ENCODE measurements around the gene WDR49. TPM values are rescaled to one million over a fixed set of nuclear protein-coding genes. Genes with fewer than 3 reads are reported as not detected.

WDR49 gene
- total and polyA plus RNA-seq, 10 of the 15 experiments (the other 5 are each of a cell fraction or from before 2014, with no cell fraction given) = 0.05 to 0.15 TPM; not detected in 8

DNA sequence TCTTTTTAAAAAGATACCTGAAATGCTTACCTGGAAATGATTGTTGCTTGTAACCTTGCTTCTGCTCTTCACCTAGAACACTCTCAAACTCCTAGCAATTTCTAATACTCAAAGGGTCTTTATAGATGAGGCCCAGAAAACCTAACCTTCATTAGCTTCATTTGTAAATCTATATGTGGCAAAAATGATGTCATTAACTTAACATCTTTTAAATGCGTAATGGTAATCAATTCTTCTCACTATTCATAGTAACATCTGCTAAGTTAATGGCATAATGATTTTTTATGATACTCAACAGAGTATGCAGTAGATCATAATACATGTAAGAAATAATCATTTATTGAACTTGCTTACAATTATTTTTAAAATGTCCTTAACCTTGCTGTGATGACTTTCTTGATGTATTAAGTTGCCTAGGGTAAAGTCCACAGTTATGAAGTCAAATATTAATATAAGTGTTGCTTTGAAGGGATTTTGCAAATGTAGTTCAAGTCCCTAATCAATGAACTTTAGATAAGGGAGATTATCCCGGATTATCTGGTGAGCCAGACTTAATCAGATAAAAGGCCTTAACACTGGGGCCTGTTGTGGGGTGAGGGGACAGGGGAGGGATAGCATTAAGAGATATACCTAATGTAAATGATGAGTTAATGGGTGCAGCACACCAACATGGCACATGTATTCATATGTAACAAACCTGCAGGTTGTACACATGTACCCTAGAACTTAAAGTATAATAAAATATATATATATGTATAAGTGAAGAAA is 169.8 kb downstream of the WDR49 start:
- intact Hi-C loops (cut with micrococcal nuclease; ENCODE audit: unreplicated experiment) = no loop called here
- no peak overlapping the region for H3K9ac ChIP-seq (ENCODE audit: control insufficient read depth, insufficient read depth, low read length)
- H3K4me2 ChIP-seq (ENCODE audit: control insufficient read depth, insufficient read depth) = no peak overlapping the region
- no peaks in the 10 kb centered on the region for H3K4me1 ChIP-seq (ENCODE audit: control insufficient read depth, insufficient read depth, low read length)
- SMC1A ChIA-PET (ENCODE audit: uncharacterized antibody, unreplicated experiment) = no interaction called here
- no peaks in the 10 kb centered on the region for H3K79me2 ChIP-seq (ENCODE audit: control insufficient read depth, insufficient read depth, low read length)
- no peak overlapping the region for H3K4me3 ChIP-seq
- FAIRE-seq (no peak), DNase-seq (ENCODE audit: low read depth, low spot score) (no peak), ATAC-seq (no peak)
- H3K27ac ChIP-seq (ENCODE audit: control insufficient read depth, insufficient read depth) = no peak overlapping the region
- no TSS peak for BruUV-seq (replicated peaks)
- RAD21 ChIA-PET (ENCODE audit: unreplicated experiment) = no interaction called here
- no peaks in the 10 kb centered on the region for H3K36me3 ChIP-seq (ENCODE audit: control insufficient read depth in 2 of 2, insufficient read depth in 2 of 2, low read length in 1 of 2)
- H3K27me3 ChIP-seq (replicated peaks in 1 of 2; ENCODE audit: control insufficient read depth in 2 of 2, insufficient read depth in 2 of 2, low read length in 1 of 2) = no peaks in the 10 kb centered on the region
- no peak overlapping the region for H2AFZ ChIP-seq (ENCODE audit: control insufficient read depth, low read depth, low read length)
- CTCF ChIA-PET = no interaction called here
- in situ Hi-C loops (cut with MboI) = no loop called here
- POLR2A ChIA-PET = interaction anchor here (0.6 kb wide), 1 partner anchor 12 kb away, joined by 6 read pairs; no protein-coding TSS in a partner anchor
- H3K9me3 ChIP-seq (replicated peaks; ENCODE audit: control insufficient read depth, insufficient read depth, low read length) = no peaks in the 10 kb centered on the region
- H4K20me1 ChIP-seq (ENCODE audit: control insufficient read depth, insufficient read depth) = no peaks in the 10 kb centered on the region
- WGBS (ENCODE audit: insufficient coverage, insufficient replicate concordance, low lambda C conversion rate, missing lambda C conversion rate) = 32% methylated on average over 2 of the region's 2 CpGs
- TF ChIP-seq, protein P1, sequence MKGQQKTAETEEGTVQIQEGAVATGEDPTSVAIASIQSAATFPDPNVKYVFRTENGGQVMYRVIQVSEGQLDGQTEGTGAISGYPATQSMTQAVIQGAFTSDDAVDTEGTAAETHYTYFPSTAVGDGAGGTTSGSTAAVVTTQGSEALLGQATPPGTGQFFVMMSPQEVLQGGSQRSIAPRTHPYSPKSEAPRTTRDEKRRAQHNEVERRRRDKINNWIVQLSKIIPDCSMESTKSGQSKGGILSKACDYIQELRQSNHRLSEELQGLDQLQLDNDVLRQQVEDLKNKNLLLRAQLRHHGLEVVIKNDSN (IDR thresholded peaks at IDR 0.05; ENCODE audit: borderline replicate concordance, extremely low read length, insufficient read depth, low read depth, low read length) = no peak
- TF ChIP-seq RAD21 (IDR thresholded peaks at IDR 0.05; ENCODE audit: insufficient read depth, low read depth, low read length) = no peak
- TF ChIP-seq CEBPB (IDR thresholded peaks at IDR 0.05; ENCODE audit: borderline replicate concordance in 1 of 2, low read depth in 2 of 2, low read length in 2 of 2) = no peak
- TF ChIP-seq ZNF592 (IDR thresholded peaks at IDR 0.05) = no peak
- TF ChIP-seq GATAD2B (conservative IDR thresholded peaks at IDR 0.05; ENCODE audit: low read depth) = no peak
- no peak for TF ChIP-seq NR2C1 (IDR thresholded peaks at IDR 0.05)
- no peak for TF ChIP-seq ZSCAN29 (IDR thresholded peaks at IDR 0.05)
- no peak for TF ChIP-seq MEF2A (IDR thresholded peaks at IDR 0.05; ENCODE audit: insufficient read depth, low read depth, low read length)
- no peak for TF ChIP-seq CREM (IDR thresholded peaks at IDR 0.05; ENCODE audit: low read depth)
- TF ChIP-seq PAX8 (IDR thresholded peaks at IDR 0.05) = no peak
- TF ChIP-seq, protein P2, sequence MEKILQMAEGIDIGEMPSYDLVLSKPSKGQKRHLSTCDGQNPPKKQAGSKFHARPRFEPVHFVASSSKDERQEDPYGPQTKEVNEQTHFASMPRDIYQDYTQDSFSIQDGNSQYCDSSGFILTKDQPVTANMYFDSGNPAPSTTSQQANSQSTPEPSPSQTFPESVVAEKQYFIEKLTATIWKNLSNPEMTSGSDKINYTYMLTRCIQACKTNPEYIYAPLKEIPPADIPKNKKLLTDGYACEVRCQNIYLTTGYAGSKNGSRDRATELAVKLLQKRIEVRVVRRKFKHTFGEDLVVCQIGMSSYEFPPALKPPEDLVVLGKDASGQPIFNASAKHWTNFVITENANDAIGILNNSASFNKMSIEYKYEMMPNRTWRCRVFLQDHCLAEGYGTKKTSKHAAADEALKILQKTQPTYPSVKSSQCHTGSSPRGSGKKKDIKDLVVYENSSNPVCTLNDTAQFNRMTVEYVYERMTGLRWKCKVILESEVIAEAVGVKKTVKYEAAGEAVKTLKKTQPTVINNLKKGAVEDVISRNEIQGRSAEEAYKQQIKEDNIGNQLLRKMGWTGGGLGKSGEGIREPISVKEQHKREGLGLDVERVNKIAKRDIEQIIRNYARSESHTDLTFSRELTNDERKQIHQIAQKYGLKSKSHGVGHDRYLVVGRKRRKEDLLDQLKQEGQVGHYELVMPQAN (conservative IDR thresholded peaks at IDR 0.05) = no peak
- TF ChIP-seq TCF12 (IDR thresholded peaks at IDR 0.05; ENCODE audit: low read depth, low read length) = no peak
- TF ChIP-seq, protein P3, sequence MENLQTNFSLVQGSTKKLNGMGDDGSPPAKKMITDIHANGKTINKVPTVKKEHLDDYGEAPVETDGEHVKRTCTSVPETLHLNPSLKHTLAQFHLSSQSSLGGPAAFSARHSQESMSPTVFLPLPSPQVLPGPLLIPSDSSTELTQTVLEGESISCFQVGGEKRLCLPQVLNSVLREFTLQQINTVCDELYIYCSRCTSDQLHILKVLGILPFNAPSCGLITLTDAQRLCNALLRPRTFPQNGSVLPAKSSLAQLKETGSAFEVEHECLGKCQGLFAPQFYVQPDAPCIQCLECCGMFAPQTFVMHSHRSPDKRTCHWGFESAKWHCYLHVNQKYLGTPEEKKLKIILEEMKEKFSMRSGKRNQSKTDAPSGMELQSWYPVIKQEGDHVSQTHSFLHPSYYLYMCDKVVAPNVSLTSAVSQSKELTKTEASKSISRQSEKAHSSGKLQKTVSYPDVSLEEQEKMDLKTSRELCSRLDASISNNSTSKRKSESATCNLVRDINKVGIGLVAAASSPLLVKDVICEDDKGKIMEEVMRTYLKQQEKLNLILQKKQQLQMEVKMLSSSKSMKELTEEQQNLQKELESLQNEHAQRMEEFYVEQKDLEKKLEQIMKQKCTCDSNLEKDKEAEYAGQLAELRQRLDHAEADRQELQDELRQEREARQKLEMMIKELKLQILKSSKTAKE (IDR thresholded peaks at IDR 0.05; ENCODE audit: low read depth, poor library complexity, severe bottlenecking) = no peak
